Neural progenitor cell (in vitro differentiated cells): ENCODE data around the gene TWIST2. TPM values are rescaled to one million over a fixed set of nuclear protein-coding genes. Genes with fewer than 3 reads are reported as not detected.

Experiments used
- DNase-seq: peaks from one replicate; pipeline ENCODE4 v3.0.0-alpha.2; 2016; ENCODE audit warnings: low spot score
- H2AFZ ChIP-seq: fragments of 200-600 bp; sonication (generic); replicated peaks from 2 replicates; pipeline ENCODE4 v1.6.1; 2016; ENCODE audit warnings: antibody characterized with exemption
- H3F3A ChIP-seq: fragments of 200-600 bp; sonication (generic); 2 replicates; pipeline ENCODE4 v1.6.1; 2016; ENCODE audit warnings: antibody characterized with exemption, low read depth
- H3K27ac ChIP-seq: fragments of 200-600 bp; sonication (generic); 2 replicates; pipeline ENCODE4 v1.5.1; 2016; ENCODE audit warnings: mild to moderate bottlenecking
- H3K27me3 ChIP-seq: fragments of 200-600 bp; sonication (generic); 2 replicates; pipeline ENCODE4 v1.6.1; 2016; ENCODE audit warnings: mild to moderate bottlenecking, moderate library complexity
- H3K36me3 ChIP-seq: fragments of 200-600 bp; sonication (generic); 2 replicates; pipeline ENCODE4 v1.5.1; 2016
- H3K4me1 ChIP-seq: fragments of 200-600 bp; sonication (generic); 2 replicates; pipeline ENCODE4 v1.6.1; 2016; ENCODE audit warnings: mixed run types
- H3K4me2 ChIP-seq: fragments of 200-600 bp; sonication (generic); 2 replicates; pipeline ENCODE4 v1.6.1; 2016
- H3K4me3 ChIP-seq: fragments of 200-600 bp; sonication (generic); 2 replicates; pipeline ENCODE4 v1.5.1; 2016
- H3K79me2 ChIP-seq: fragments of 200-600 bp; sonication (generic); 2 replicates; pipeline ENCODE4 v1.6.1; 2016; ENCODE audit warnings: low read depth
- H3K9ac ChIP-seq: fragments of 200-600 bp; sonication (generic); 2 replicates; pipeline ENCODE4 v1.6.1; 2016
- H3K9me3 ChIP-seq: fragments of 200-600 bp; sonication (generic); 2 replicates; pipeline ENCODE4 v1.5.1; 2016; ENCODE audit warnings: low read depth
- H4K20me1 ChIP-seq: fragments of 200-600 bp; sonication (generic); 2 replicates; pipeline ENCODE4 v1.6.1; 2016; ENCODE audit warnings: low read depth
- H3K27ac Mint-ChIP-seq: 3 replicates; pipeline ENCODE4 v1.8.0; 2021; ENCODE audit warnings: mixed read lengths
- H3K27me3 Mint-ChIP-seq: 2 replicates; pipeline ENCODE4 v1.8.0; 2022; ENCODE audit warnings: low read depth, mild to moderate bottlenecking, inconsistent platforms, moderate library complexity, mixed read lengths; ENCODE audit not compliant: insufficient read depth
- H3K36me3 Mint-ChIP-seq: 3 replicates; pipeline ENCODE4 v1.8.0; 2021; ENCODE audit warnings: mixed read lengths
- H3K4me1 Mint-ChIP-seq: 3 replicates; pipeline ENCODE4 v1.8.0; 2021; ENCODE audit warnings: mixed read lengths
- H3K4me3 Mint-ChIP-seq: 3 replicates; pipeline ENCODE4 v1.8.0; 2021; ENCODE audit warnings: mild to moderate bottlenecking, moderate library complexity, mixed read lengths
- H3K9me3 Mint-ChIP-seq: 3 replicates; pipeline ENCODE4 v1.8.0; 2020; ENCODE audit warnings: mixed read lengths
- CTCF ChIP-seq: fragments of 200-600 bp; sonication (generic); IDR thresholded peaks from 2 replicates; pipeline ENCODE4 v1.5.1; 2017; ENCODE audit warnings: antibody characterized with exemption, mild to moderate bottlenecking
- EZH2 ChIP-seq: fragments of 200-600 bp; sonication (generic); IDR thresholded peaks from 2 replicates; pipeline ENCODE4 v1.6.1; 2017; ENCODE audit warnings: antibody characterized with exemption, mild to moderate bottlenecking, moderate library complexity
- EZH2phosphoT487 ChIP-seq: fragments of 200-600 bp; sonication (generic); IDR thresholded peaks from 2 replicates; pipeline ENCODE4 v1.6.1; 2017; ENCODE audit warnings: antibody characterized with exemption
- total RNA-seq: library from RNA; depleted of rRNA; stranded (reverse); fragments of >200 nt; gene quantifications from 2 replicates; pipeline ENCODE4 v1.2.3, GENCODE V29; 2015; ENCODE audit warnings: low replicate concordance

Gene TWIST2
- total RNA-seq, 1 donor from 2014 or later, result 0.51 TPM

- Histone ChIP-seq H3K79me2 (no peaks in the 10 kb centered on the region), H3K4me1 (peaks cover 6% of the 10 kb centered on the region), H2AFZ (no peak overlapping the region), H3K4me2 (no peak overlapping the region), H3K9me3 (no peaks in the 10 kb centered on the region), H3K27me3 (no peaks in the 10 kb centered on the region), H4K20me1 (no peaks in the 10 kb centered on the region), H3K36me3 (no peaks in the 10 kb centered on the region), H3K27ac (no peak overlapping the region), H3F3A (peaks cover 4% of the 10 kb centered on the region), H3K4me3 (no peak overlapping the region), H3K9ac (no peak overlapping the region)
- no peak for DNase-seq
- Mint-ChIP-seq H3K27me3 (peaks cover 12% of the 10 kb centered on the region), H3K4me1 (peaks cover 14% of the 10 kb centered on the region), H3K36me3 (peaks cover 2% of the 10 kb centered on the region), H3K27ac (no peak overlapping the region), H3K4me3 (no peak overlapping the region), H3K9me3 (peaks cover 4% of the 10 kb centered on the region)
- no peak for TF ChIP-seq EZH2phosphoT487
- TF ChIP-seq EZH2, result no peak
- no peak for TF ChIP-seq CTCF
These were observed 26.6 kb downstream of the TWIST2 start for GRCh38 chr2:238874330-238875050.

- no peak overlapping the region for H3K4me3 ChIP-seq
- H3F3A ChIP-seq, result no peaks in the 10 kb centered on the region
- no peak overlapping the region for H3K4me3 Mint-ChIP-seq
- H3K79me2 ChIP-seq, result no peaks in the 10 kb centered on the region
- no peak overlapping the region for H3K4me2 ChIP-seq
- no peaks in the 10 kb centered on the region for H4K20me1 ChIP-seq
- H3K36me3 ChIP-seq, result no peaks in the 10 kb centered on the region
- H3K9me3 Mint-ChIP-seq, result peaks cover 4% of the 10 kb centered on the region
- H3K27ac Mint-ChIP-seq, result no peak overlapping the region
- TF ChIP-seq EZH2phosphoT487, result no peak
- peak; percentile 29 for TF ChIP-seq CTCF
- H3K36me3 Mint-ChIP-seq, result peaks cover 2% of the 10 kb centered on the region
- H3K4me1 Mint-ChIP-seq, result peaks cover 14% of the 10 kb centered on the region
- no peak overlapping the region for H2AFZ ChIP-seq
- H3K27me3 Mint-ChIP-seq, result peaks cover 12% of the 10 kb centered on the region
- peaks cover 6% of the 10 kb centered on the region for H3K4me1 ChIP-seq
- DNase-seq, result no peak
- no peaks in the 10 kb centered on the region for H3K27me3 ChIP-seq
- H3K9ac ChIP-seq, result no peak overlapping the region
- no peak overlapping the region for H3K27ac ChIP-seq
- no peaks in the 10 kb centered on the region for H3K9me3 ChIP-seq
These were observed 27.2 kb downstream of the TWIST2 start for GRCh38 chr2:238875101-238875470.

- TF ChIP-seq EZH2 (no peak), EZH2phosphoT487 (no peak), CTCF (no peak)
- Histone ChIP-seq H3K4me2 (no peak overlapping the region), H3K4me3 (no peak overlapping the region), H3K27me3 (no peaks in the 10 kb centered on the region), H3K27ac (no peak overlapping the region), H2AFZ (no peak overlapping the region), H3K9me3 (no peaks in the 10 kb centered on the region), H3F3A (no peaks in the 10 kb centered on the region), H3K79me2 (no peaks in the 10 kb centered on the region), H4K20me1 (no peaks in the 10 kb centered on the region), H3K36me3 (no peaks in the 10 kb centered on the region), H3K4me1 (peaks cover 6% of the 10 kb centered on the region), H3K9ac (no peak overlapping the region)
- H3K27ac Mint-ChIP-seq, result no peak overlapping the region
- peaks cover 14% of the 10 kb centered on the region for H3K4me1 Mint-ChIP-seq
- H3K9me3 Mint-ChIP-seq, result peaks cover 4% of the 10 kb centered on the region
- no peak overlapping the region for H3K4me3 Mint-ChIP-seq
- no peak for DNase-seq
- peaks cover 2% of the 10 kb centered on the region for H3K36me3 Mint-ChIP-seq
- H3K27me3 Mint-ChIP-seq, result peaks cover 12% of the 10 kb centered on the region
These were observed 27.8 kb downstream of the TWIST2 start for GRCh38 chr2:238875471-238876231.
